ENCODE measurements around the gene PCBP3.

Gene PCBP3

DNA sequence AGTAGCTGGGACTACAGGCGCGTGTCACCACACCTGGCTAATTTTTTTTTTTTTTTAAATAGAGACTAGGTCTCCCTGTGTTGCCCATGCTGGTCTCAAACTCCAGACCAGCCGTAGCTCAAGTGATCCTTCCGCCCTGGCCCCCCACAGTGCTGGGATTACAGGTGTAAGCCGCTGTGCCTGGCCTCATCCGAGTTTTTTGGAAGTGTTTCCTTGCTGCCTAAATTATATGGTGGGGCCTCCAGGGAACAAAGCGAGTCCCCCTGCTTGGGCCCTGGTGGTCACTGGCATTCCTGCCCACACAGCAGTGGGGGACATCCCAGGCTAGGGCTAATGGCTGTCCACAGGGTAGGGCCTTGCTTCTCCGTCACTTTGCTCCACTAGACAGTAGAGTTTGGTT, 143.8 kb downstream of the PCBP3 start:
- no peak for DNase-seq (ENCODE audit: low read depth in 2 of 2)

GRCh38 chr21:45788198-45788597, 144.7 kb downstream of the PCBP3 start:
- no peak for DNase-seq (ENCODE audit: low read depth in 2 of 2)

GRCh38 chr21:45788637-45789506, 145.3 kb downstream of the PCBP3 start:
- no peak for DNase-seq (ENCODE audit: low read depth in 2 of 2)

DNA sequence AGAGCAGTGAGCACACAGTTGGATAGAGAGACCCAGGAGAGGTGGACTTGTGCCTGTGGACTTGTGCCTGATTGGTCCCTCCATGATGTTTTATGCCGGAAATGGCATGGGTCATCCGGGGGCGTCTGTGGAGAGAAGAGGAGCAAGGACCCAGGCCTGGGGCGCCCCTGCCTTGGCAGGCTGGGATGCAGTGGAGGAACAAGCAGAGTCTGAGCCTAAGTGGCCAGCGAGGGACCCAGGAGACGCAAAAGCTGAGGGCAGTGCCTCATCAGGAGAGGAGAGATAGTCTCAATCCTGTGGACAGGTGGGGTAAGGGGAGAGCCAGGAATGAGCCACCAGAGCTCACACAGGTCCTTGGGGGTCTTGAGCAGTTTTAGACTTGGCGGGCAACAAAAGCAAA, 146.9 kb downstream of the PCBP3 start:
- DNase-seq (ENCODE audit: low read depth in 2 of 2): no peak

DNA sequence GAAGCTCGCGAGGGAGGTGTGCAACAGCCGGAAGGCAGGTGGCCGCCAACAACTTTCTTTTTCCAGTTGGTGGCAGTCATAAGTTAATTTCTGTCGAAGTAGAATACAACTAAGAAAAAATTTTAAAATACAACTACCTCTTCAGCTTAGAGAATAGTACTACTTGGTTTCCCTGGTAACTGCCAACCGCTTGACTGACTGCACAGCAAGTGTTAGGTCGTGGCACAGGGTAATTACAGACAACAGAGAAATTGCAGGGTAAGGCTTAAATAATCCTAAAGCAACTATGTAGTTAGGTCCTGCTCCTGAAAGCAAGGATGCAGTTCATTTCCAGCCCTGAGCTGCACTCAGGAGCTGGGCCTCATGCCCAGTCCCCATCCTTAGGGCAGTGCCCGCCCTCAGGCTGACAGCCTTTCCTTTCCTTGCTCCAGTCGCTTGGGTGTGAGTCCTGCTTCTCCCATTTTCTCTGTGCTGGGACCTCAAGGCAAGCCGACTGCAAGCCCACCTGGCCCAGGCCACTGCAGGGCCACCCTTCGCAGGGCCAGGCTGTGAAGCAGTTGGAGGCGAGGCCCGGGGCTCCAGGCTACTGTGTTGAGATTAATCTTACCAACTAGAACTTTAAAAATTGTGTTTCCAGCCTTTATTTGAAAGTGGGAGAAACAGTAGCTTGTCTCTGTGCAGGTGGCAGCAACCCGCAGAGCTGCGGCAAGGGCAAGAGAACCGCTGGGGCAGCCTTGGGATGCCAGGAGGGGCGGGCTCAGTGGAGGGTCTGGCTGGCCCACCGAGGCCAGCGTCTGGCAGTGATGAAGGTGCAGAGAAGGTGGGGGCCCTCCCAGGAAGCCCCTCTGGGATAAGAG, 148.3 kb downstream of the PCBP3 start:
- DNase-seq (ENCODE audit: low read depth in 2 of 2): no peak

- no peak for DNase-seq (ENCODE audit: low read depth in 2 of 2)
Observed at GRCh38 chr21:45792682-45793383, 149.3 kb downstream of the PCBP3 start.

DNA sequence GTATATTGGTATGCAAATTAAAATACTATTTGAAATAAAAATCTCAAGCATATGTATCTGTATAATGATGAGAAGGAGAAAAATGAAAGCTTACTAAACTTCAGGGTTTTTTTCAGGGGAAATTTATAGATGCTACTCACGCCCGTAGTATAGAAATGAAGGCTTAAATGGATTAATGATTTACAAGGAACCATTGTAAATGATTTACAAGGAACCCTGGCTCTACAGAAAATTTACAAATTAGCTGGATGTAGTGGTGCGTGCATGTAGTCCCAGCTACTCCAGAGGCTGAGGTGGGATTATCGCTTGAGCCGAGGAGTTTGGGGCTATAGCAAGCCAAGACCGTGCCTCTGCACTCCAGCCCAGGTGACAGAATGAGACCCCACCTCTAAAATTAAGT, 150.5 kb downstream of the PCBP3 start:
- no peak for DNase-seq (ENCODE audit: low read depth in 2 of 2)

DNA sequence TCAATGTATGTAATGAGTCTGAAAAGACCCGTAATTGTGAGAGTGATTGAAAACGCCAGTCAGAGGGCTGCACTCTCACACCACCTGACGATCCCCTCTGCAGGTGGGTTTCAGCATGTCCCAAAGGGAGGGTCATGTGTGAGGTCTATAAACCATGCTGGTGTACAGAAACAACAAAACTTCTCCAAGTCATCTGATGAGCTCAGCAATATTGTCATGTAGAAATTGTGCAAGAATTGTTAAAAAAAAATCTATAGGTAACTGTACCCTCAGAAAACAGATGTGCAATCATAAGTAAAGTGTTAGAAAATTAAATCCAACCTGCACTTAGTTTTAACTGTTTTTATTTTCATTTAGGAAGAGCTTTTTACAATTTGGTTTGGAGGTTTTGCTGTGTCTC, 152.5 kb downstream of the PCBP3 start:
- DNase-seq (ENCODE audit: low read depth in 2 of 2): no peak

DNA sequence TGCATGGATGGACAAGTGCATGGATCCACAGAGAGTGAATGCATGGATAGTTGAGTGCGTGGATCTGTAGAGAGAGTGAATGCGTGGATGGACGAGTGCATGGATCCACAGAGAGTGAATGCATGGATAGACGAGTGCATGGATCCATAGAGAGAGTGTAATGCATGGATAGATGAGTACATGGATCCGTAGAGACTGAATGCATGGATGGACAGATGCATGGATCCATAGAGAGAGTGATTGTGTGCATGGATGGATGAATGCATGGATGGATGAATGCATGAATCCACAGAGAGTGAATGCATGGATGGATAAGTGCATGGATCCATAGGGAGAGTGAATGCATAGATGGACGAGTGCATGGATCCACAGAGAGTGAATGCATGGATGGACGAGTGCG, 153.8 kb downstream of the PCBP3 start:
- no peak for DNase-seq (ENCODE audit: low read depth in 2 of 2)

DNA sequence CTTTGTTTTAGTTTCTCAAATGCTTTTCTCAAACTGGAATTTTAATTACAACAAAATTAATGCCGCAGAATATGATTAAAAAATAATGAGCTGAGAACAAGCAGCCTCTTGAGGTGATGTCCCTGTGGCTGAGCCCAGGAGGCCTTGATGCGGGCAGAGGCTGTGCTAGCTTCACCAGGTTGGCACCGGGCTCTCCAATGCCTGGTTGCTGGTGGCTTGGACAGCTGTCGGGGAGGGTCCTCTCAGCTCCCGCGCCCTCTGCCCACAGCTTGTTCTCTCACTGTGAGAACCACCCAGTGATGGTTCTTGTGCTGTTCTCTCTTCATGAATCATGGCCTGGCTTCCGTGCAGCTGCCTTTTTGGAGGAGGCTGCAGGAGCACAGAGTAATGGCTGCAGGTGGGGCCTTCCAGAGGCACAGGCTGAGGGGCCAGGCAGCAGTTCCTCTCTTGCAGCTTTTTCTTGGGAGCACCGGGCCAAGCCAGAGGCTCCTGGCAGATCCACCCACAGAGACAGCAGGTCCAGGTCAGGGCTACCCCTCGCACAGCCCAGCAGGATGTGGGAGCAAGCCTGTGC, 156.3 kb downstream of the PCBP3 start:
- no peak for DNase-seq (ENCODE audit: low read depth in 2 of 2)

GRCh38 chr21:45800339-45801080, 157.0 kb downstream of the PCBP3 start:
- no peak for DNase-seq (ENCODE audit: low read depth in 2 of 2)

DNA sequence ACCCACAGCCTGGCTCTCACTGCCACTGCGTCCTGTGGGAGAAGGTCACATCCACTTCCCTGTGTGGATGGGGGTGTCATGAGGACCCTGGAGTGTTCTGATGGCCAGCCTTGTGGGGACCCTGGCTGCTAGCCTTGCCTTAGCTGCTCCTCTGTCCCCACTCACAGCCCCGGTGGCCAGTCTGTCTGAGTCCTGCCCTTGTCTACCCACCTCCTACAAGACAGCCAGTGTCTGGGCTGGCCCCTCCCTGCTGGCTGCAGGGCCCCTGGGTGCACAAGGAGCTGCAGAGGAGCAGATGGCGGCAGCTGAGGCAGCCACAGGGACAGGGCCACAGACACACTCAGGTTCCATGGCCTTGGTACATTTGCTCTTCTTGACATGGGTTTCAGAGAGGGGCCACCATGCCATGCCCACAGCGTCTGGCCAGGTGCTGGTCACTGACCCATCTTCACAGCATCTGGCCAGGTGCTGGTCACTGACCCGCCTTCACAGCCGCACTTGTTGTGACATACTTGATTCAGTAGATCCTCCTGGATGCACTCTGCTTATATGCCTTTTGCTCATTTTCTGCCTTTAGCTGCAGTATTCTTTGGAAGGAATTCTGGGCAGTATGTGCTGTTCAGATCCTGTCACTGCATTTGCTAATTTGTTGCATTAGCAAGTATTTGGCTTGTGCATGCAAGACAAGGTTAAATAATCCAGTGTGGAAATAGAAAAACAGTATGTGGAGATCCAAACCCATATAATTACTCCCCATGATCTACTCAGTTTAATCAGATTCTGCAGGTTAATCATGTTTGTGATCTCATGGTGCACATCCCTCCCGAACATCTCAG, 157.8 kb downstream of the PCBP3 start:
- no peak for DNase-seq (ENCODE audit: low read depth in 2 of 2)

GRCh38 chr21:45801989-45802388, 158.5 kb downstream of the PCBP3 start:
- no peak for DNase-seq (ENCODE audit: low read depth in 2 of 2)

- DNase-seq (ENCODE audit: low read depth in 2 of 2): no peak
Observed at GRCh38 chr21:45802425-45802824, 158.9 kb downstream of the PCBP3 start.

DNA sequence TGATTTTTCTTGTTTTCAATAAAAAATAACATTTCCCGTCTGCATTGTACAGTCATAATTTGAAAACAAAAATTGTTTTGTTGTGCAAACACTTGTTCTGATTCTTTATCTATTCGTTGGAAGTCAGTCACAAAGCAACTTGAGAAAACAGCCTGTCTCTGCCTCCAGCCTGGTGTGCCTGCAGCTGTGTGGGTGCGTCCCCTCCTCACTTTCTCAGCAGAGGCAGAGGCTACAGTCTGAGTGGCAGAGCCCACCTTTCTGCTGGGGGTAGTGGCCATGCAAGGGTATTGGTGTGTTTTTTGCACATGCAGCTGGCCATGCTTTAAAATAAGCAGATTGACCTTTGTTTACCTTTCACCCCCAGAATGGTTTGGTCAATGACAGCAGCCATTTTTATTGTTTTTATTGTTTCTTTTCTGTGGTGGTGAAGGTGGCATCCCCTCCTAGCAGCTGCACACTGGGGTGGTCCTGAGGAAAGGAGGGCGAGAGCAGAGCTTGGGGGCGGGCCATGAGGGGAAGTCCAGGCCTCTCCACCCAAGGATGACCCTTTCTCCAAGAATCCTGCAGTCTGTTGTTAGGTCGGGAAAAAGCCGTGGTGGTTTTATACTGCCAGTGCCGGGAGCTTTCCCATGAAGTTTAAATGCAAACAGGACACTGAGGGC, 159.6 kb downstream of the PCBP3 start:
- no peak for DNase-seq (ENCODE audit: low read depth in 2 of 2)

DNA sequence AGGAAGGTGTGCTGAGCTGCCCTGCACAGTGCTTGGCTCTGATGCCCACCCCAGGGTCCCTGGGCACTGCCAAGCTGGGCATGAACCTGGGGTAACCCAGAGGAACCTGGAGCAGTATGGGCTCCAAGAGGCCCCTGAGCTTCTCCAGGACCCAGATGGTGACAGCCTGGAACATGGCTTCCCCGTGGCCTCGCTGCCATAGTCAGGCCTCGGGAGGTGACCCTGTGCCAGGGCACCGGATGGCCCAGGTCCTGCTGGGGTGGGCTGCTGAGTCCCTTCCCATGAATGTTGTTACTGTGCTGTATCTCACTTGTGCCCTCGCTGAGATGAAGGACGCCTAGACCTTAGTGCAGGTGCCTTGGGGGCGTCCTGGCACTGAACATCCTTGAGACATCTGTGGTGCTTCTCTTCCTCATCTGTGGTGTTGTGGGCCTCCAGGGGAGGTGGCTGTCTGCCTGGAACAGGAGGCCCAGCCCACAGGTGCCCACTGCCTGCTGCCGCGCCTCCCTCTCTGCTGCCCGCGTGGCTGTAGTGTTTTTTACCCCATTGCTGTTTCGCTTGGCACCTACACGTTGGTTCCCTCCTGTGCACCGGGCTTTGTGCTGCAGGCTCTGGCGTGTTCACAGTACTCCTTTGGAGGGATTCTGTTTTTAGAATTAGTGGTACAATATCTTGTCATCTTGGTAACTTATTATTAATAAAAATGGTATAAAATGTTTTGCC, 160.3 kb downstream of the PCBP3 start:
- DNase-seq (ENCODE audit: low read depth in 2 of 2): no peak

DNA sequence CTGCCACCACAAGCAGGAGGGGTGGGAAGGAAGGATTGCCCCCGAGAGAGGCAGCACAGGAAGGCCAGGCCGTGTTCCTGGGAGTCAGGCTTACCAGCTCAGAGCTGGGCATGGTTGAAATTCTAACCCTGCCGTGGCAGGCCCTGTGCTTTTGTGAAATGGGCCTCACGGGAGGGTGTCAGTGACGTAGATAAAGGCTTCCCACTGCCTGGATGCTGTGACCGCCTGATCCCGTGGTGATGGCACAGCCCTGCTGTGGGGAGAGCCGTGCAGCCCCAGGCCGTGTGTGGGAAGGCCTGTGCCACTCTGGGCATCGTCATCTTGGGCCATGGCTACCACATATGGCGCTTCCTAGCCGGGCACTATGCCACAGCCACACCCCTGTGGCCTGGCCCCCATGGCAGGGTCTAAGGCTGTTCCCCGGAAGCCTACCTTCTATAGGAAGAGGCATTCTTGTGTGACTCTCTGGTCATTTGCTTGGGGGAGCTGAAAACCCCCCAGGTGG, 161.3 kb downstream of the PCBP3 start:
- no peak for DNase-seq (ENCODE audit: low read depth in 2 of 2)

DNA sequence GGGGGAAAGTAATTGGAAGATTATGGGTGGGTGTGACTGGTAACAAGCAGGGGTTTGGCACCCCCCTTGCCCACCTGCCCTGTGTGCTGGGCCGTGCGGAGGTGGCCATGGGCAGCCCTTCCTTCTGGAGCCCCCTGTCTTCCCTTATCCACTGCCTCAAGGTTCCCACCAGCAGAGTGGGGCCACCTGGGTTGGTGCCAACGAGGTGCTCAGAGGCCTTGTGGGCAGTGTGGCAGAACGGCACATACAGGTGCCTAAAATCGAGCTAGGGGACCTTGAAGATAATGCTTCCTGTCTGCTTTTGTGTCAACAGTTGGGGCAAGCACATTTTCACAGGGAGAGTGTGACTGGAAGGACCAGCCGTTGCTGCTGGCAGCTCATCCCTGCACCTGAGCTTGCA, 161.8 kb downstream of the PCBP3 start:
- no peak for DNase-seq (ENCODE audit: low read depth in 2 of 2)

- no peak for DNase-seq (ENCODE audit: low read depth in 2 of 2)
Observed at GRCh38 chr21:45806042-45806441, 162.5 kb downstream of the PCBP3 start.
